SH-SY5Y (cell line): Measurements from ENCODE around the gene C16orf87.

Experiments used
- GATA2 ChIP-seq: IDR thresholded peaks from 2 replicates; pipeline ENCODE4 v1.6.1; 2011; ENCODE audit warnings: mild to moderate bottlenecking, low read depth, low read length
- GATA3 ChIP-seq: IDR thresholded peaks from 2 replicates; pipeline ENCODE4 v1.6.1; 2011; ENCODE audit warnings: low read depth, mild to moderate bottlenecking, low read length, moderate library complexity

C16orf87 gene

GRCh38 chr16:46793841-46794240 is 37.1 kb downstream of the C16orf87 start:
- TF ChIP-seq GATA3 (no peak), GATA2 (no peak)

GRCh38 chr16:46790599-46791270 is 40.2 kb downstream of the C16orf87 start:
- no peak for TF ChIP-seq GATA2
- no peak for TF ChIP-seq GATA3

GRCh38 chr16:46789499-46790414 is 41.2 kb downstream of the C16orf87 start:
- TF ChIP-seq GATA2 (no peak), GATA3 (no peak)

DNA sequence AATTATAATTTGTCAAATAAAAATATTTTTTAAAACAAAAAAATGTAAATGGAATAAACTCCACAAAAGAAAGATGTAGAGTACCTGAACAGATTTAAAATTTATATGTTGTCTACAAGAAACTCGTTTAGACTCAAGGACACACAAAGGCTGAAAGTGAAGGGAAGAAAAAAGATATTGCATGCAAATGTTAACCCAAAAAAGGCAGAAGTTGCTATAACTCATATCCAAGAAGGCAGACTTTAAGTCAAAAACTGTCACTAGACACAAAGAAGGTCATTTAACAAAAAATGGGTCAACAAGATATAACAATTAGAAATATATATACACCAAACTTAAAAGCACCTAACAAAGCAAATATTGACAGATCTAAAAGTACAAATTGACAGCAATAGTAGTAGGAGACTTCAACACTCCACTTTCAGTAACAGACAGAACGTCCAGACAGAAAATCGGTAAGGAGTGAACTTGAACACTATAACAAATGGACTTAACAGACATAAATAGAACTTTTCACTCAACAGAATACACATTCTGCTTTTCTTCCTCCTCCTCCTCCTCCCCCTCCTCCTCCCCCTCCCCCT is 42.0 kb downstream of the C16orf87 start:
- TF ChIP-seq GATA2 (no peak), GATA3 (no peak)

DNA sequence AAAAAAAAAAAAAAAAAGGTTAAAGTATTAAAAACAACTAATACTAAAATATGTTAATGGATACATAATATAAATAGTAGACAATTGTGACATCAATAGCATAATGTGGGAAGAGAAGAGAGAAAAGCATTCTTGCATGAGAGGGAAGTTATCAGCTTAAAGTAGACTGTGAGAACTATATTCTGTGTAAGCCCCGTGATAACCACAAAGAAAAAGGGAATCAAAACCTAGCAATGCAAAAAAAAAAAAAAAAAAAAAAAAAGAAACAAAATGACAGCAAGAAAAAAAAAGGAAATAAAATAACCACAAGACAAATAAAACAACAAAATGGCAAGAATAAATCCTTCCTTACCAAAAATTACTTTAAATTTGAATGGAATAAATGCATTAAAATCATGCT is 43.1 kb downstream of the C16orf87 start:
- no peak for TF ChIP-seq GATA2
- no peak for TF ChIP-seq GATA3

GRCh38 chr16:46785076-46785845 is 45.7 kb downstream of the C16orf87 start:
- TF ChIP-seq GATA3 = no peak
- TF ChIP-seq GATA2 = no peak

GRCh38 chr16:46783800-46784199 is 47.2 kb downstream of the C16orf87 start:
- TF ChIP-seq GATA2 (no peak), GATA3 (no peak)

DNA sequence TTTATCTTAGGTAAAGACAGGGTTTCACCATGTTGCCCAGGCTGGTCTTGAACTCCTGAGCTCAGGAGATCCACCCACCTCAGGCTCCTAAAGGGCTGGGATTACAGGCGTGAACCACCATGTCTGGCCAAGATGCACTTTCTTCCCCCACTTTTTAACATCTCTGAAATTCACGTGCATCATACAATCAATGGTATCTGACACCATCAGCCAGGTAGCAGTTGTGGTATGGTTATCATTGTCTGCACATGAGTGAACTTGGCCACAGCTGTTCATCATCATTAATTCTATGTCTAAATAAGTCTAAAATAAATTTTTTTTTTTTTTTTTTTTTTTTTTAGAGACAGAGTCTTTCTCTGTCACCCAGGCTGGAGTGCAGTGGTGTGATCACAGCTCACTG is 48.7 kb downstream of the C16orf87 start:
- TF ChIP-seq GATA2 (no peak), GATA3 (no peak)

GRCh38 chr16:46777804-46778203 is 53.2 kb downstream of the C16orf87 start:
- TF ChIP-seq GATA3 = no peak
- no peak for TF ChIP-seq GATA2

GRCh38 chr16:46775214-46775613 is 55.8 kb downstream of the C16orf87 start:
- TF ChIP-seq GATA2 (no peak), GATA3 (no peak)

DNA sequence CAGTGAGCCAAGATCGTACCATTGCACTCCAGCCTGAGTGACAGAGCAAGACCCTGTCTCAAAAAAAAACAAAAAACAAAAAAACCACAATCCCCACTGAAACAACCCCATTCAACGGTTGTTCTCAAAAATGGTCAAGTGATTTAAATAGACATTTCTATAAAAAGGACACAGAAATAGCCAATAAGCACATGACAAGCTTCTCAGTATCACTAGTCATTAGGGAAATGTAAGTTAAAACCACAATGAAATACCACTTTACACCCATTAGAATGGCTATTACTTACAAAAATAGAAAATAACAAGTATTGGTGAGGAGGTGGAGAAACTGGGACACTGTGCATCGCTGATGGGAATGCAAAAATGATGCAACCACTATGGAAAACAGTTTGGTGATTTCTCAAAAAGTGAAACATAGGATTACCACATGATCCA is 56.2 kb downstream of the C16orf87 start:
- TF ChIP-seq GATA2 = no peak
- TF ChIP-seq GATA3 = no peak

DNA sequence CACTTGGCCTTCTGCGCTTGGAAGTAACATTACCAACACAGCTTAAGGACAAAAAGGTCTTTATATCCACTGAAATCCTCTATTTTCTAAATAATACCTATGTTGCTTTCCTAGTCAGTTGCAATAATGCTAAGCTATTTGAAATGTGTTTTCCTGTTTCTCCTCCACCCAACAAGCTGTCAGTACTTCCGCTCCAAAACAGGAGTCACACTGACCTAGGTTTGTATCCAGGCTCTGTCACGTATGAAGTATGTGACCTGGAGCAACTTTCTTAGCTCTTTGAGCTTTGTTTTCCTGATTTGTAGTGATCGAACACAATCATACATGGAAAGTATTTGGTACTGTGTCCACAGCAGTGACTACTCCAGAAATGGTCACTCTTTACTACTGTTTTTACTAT is 58.5 kb downstream of the C16orf87 start:
- no peak for TF ChIP-seq GATA2
- TF ChIP-seq GATA3 = no peak

- TF ChIP-seq GATA2 = no peak
- no peak for TF ChIP-seq GATA3
Measured at GRCh38 chr16:46768809-46769208, 62.2 kb downstream of the C16orf87 start.

DNA sequence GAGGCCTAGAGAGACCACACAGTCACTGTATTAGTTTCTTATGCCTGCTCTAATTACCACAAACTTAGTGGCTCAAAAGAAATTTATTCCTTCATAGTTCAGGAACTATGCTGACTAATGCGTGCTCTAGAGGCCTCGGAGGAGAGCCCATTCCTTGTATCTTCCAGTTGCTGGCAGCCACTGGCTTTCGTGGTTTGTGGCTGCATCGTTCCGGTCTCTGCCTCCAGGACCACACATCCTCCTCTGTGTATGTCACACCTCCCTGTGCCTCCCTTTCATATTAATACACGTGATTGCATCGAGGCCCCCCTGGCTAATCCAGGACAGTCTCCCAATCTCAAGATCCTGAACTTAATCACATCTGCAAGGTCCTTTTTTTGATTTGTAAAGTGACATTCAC is 65.9 kb downstream of the C16orf87 start:
- TF ChIP-seq GATA3 (no peak), GATA2 (no peak)
